Stimulated activated naive CD4-positive, alpha-beta T cell (primary cell): Measurements from ENCODE around the gene GLMP.
"Not testable (repeated sequence)": the region's sequence is repeated elsewhere in the genome, so short reads cannot be mapped to it uniquely, and the experiment has no call there.

ENCODE experiments used
- DNase-seq, 6 experiments: peaks; one replicate each; lab custom pipeline; 2025; lab: John Stamatoyannopoulos, UW

GLMP gene, protein sequence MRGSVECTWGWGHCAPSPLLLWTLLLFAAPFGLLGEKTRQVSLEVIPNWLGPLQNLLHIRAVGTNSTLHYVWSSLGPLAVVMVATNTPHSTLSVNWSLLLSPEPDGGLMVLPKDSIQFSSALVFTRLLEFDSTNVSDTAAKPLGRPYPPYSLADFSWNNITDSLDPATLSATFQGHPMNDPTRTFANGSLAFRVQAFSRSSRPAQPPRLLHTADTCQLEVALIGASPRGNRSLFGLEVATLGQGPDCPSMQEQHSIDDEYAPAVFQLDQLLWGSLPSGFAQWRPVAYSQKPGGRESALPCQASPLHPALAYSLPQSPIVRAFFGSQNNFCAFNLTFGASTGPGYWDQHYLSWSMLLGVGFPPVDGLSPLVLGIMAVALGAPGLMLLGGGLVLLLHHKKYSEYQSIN

DNA sequence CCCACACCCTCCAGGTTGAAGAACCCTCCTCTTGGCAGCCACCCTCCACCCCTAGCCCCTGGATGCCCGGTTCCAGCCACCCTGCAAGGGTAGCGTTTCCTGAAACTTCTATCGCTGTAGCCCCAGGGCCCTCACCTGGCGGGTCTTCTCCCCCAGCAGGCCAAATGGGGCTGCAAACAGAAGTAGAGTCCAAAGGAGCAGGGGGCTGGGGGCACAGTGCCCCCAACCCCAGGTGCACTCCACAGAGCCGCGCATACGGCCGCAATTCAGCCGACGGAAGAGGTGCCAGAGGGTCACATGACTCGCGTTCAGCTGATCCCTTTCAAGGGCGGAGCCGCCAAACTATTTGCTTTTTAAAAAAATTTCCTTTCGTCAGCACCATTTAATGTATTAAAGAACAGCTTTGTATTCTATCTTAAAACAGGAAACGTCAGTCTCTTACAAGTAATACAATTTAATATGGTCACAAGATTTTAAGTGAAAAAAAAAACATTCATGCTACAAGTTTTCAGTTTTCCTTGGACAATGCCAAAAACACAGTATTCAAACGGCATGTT lies at the start of gene GLMP:
Gene GLMP, minus strand, starts transcription at position 289 of the 557 bp plus-strand sequence. Its CDS starts 34 bp downstream, at position 255.
- peak; percentile 24 to 63 (median 47) for DNase-seq

GRCh38 chr1:156344409-156344808 lies 48.9 kb upstream of the GLMP start:
- no peak for DNase-seq

DNA sequence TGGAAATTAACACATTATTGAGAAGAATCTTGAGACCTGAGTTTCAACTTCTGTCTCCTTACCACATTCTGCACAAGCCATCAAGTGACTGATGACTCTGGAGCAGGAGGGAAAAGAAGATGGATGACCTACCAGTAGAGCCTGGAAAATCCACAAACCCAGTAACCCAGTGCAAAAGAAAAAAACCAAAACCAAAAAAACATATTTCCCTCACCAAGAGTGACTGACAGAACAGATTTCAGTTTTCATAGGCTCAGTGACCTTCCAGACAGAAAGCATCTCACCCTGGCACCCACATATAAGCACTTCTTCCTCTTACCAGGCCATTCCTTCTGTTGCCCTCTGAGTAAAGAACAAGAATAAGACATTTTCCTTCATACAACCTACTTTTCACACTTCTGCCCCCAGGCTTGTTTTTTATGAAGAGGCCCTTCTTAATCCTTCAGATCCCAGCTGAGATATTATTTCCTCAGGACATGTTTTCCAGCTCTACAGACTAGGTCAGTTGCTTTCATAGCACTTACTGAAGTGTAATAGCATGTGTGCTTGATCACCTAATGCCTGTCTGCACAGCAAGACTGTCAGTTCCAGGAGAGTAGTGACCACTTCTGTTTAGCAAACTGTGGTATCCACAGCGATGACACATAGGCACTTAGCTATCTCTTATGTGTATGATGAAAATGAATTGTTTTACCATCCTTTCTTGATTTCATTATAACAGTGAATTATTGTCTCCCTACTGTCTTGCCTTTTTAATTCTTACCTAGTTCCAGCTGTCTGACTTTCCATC lies 46.9 kb upstream of the GLMP start:
- DNase-seq = no peak

DNA sequence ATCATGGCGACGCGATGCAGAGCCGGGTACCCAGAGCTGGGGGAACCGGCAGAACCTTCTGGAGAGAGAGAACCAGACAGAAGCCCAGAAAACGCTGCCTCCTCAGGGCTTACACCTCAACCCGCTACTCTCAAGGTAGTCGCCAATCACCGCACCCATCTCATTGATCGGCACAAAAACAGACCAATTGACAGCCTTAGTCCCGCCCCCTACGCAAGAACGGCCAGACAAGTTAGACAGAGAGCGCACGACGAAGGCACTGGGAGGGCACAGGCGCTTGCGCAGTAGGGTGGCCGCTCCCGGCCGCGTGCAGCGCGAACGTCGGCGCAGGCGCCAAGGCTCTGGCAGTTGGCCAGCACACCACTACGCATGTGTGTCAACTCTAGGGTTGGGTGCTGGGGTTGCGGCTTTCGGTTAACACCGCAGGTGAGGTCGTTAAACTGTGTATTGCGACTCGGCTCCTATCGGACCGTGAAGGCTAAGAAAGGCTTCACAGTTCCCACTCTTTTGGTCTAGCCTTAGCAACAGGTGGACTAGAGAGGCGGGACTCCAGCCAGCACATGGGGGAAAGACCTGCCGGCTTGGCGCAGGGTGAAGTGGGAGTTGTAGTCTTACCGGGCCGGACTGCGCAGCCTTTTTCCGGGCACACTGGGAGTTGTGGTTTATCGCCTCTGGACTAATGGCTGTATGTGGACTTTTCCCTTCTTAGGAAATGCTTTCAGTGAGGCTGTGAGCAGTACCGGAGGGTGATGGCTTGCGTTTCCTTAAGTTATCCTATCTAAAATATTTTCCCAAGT lies 42.9 kb upstream of the GLMP start, which contains the start of the genes CCT3 and TSACC:
Gene CCT3, minus strand, starts transcription at position 113 of the 797 bp plus-strand sequence. Its CDS starts 108 bp downstream, at position 5.
Gene TSACC, plus strand, starts transcription at position 347 of the 797 bp plus-strand sequence. CDS start 1,232 bp downstream, outside the sequence.
- DNase-seq = peak; percentile 98 to 99 (median 99)

GRCh38 chr1:156337888-156338179 lies 42.4 kb upstream of the GLMP start:
- peak in 1 of 6 experiments; percentile 34 for DNase-seq

GRCh38 chr1:156337052-156337887 lies 41.8 kb upstream of the GLMP start:
- no peak for DNase-seq

- no peak for DNase-seq
Observed at GRCh38 chr1:156336242-156336641, 40.8 kb upstream of the GLMP start.

GRCh38 chr1:156323179-156323578 lies 27.7 kb upstream of the GLMP start:
- DNase-seq = not testable (repeated sequence)

DNA sequence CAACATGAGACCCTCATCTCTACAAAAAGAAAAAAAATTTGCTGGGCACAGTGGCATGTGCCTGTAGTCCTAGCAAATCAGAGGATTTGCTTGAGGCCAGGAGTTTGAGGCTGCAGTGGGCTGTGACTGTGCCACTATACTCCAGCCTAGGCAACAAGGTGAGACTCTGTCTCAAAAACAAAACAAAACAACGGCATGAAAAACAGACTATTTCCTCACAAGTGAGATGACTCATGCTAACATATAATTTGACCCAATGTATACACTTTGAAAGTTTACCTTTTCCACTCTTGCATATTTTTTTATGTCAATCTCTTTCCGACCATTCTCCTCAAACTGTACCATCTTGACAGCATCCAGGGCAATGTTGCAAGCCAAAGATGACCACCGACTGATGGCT lies 25.1 kb upstream of the GLMP start:
- DNase-seq = no peak

- peak in 2 of 6 experiments; percentile 12 to 14 for DNase-seq
Observed at GRCh38 chr1:156319664-156320063, 24.2 kb upstream of the GLMP start.

GRCh38 chr1:156316909-156317308 lies 21.4 kb upstream of the GLMP start:
- no peak for DNase-seq

DNA sequence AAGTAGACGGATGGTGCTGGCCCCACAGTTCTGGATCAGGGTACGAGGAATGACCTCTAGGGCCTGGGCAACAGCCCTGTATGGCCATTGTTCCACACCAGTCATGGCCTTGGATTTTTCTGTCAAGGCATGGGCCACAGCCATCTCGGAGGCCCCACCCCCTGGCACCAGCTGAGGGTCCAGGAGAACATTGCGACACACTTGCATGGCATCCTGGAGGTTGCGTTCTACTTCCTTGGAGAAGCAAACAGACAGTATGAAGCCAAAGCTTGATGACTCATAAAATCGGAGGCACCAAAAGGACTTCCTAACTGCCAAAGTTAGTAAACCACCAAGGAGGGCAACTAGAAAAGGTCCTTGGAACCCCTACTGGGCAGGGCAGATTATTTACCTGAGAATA lies 15.5 kb upstream of the GLMP start:
- no peak for DNase-seq

GRCh38 chr1:156308078-156308477 lies 12.6 kb upstream of the GLMP start:
- no peak for DNase-seq

GRCh38 chr1:156305215-156305614 lies 9.7 kb upstream of the GLMP start:
- no peak for DNase-seq

DNA sequence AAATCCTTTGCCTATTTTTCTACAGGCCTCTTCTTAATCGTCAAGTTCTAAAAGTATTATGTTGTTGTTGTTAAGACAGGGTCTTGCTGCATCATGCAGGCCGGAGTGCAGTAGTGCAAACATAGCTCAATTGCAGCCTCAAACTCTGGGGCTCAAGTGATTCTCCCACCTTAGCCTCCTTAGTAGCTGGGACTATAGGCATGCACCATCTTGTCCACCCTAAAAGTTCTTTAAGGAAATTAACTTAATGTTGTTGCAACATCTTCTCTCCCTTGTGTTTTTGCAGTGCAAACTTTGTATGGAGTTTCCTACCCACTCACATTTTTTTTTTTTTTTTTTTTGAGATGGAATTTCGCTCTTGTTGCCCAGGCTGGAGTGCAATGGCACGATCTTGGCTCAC lies 7.8 kb upstream of the GLMP start:
- DNase-seq = no peak

GRCh38 chr1:156298852-156299357 lies 3.4 kb upstream of the GLMP start, which contains the start of gene VHLL:
Gene VHLL, minus strand, starts transcription at chr1:156299307. Its CDS starts 118 bp downstream, at chr1:156299189.
- no peak for DNase-seq

DNA sequence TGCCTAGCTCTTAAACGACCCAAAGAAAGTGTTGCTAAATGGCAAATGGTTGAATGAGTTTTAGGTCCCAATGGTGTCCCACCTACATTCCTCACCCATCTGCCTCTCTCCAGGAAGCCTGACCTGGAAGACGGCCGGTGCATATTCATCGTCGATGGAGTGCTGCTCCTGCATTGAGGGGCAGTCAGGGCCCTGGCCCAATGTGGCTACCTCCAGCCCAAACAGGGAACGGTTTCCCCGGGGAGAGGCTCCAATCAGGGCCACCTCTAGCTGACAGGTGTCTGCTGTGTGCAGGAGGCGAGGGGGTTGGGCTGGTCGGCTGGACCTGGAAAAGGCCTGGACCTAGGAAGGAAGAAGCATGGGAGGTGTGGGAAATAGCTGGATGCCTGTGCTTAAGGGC lies 1.6 kb downstream of the GLMP start:
- DNase-seq = no peak

GRCh38 chr1:156293098-156293434 lies 2.4 kb downstream of the GLMP start:
- DNase-seq = no peak

- DNase-seq = peak in 1 of 6 experiments; percentile 5
Observed at GRCh38 chr1:156291226-156292061, 4.0 kb downstream of the GLMP start.

GRCh38 chr1:156289857-156290256 lies 5.6 kb downstream of the GLMP start:
- no peak for DNase-seq
